ENCODE results near the gene DNAJB6. TPM values are rescaled to one million over a fixed set of nuclear protein-coding genes. Genes with fewer than 3 reads are reported as not detected.

DNAJB6 gene
- total RNA-seq, 1 donor from 2014 or later, result 126 TPM

DNA sequence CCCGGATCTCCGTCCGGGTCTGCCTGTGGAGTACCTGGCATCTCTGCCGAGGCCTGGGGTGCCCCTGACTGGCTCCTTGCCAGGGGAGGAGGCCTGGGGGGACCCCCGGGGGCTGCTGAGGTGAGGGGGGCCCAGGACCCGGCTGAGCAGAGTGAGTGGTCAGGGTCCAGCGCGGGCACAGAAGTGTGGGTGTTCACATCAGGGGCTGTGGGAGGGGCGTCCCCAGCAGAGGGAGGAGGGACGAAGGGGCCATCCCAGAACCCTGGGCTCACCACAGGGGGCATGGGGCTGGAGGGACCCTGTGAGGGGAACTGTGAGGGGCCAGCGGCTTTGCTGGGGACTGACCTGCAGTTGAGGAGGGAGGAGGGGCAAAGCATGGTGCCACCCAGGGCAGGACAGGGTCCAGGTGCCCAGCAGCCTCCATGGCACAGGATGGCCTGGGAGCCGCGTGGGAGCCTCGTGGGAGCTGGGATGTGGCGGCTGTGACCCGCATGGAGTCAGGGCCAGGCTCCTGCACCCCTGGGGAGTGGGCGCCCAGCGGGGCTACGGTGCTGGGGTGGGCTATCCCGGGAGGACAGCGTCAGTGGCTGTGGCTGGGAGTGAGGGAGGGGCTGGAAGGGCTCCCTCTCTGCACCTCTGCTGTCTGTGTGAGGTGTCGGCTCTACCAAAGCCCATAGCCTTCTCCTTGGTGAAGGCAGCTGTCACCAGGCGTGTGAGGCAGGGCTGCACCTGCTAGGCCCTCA, 91.2 kb downstream of the DNAJB6 start:
- Histone ChIP-seq H3K4me3 (ENCODE audit: low read depth, low read length) (no peak overlapping the region), H3K27me3 (ENCODE audit: control insufficient read depth, insufficient read depth, low read length) (peaks cover 7% of the 10 kb centered on the region), H3K36me3 (ENCODE audit: control insufficient read depth, insufficient read depth, low read length) (no peaks in the 10 kb centered on the region)
- DNase-seq (ENCODE audit: low read depth), result no peak
- TF ChIP-seq CTCF (IDR thresholded peaks at IDR 0.05; ENCODE audit: insufficient read depth, low read length, poor library complexity, severe bottlenecking), result no peak

- no peak overlapping the region for H3K4me3 ChIP-seq (ENCODE audit: low read depth, low read length)
- no peak for TF ChIP-seq CTCF (IDR thresholded peaks at IDR 0.05; ENCODE audit: insufficient read depth, low read length, poor library complexity, severe bottlenecking)
- DNase-seq (ENCODE audit: low read depth), result no peak
- H3K27me3 ChIP-seq (ENCODE audit: control insufficient read depth, insufficient read depth, low read length), result peaks cover 7% of the 10 kb centered on the region
- H3K36me3 ChIP-seq (ENCODE audit: control insufficient read depth, insufficient read depth, low read length), result no peaks in the 10 kb centered on the region
Measured at GRCh38 chr7:157428554-157428945, 91.7 kb downstream of the DNAJB6 start.

DNA sequence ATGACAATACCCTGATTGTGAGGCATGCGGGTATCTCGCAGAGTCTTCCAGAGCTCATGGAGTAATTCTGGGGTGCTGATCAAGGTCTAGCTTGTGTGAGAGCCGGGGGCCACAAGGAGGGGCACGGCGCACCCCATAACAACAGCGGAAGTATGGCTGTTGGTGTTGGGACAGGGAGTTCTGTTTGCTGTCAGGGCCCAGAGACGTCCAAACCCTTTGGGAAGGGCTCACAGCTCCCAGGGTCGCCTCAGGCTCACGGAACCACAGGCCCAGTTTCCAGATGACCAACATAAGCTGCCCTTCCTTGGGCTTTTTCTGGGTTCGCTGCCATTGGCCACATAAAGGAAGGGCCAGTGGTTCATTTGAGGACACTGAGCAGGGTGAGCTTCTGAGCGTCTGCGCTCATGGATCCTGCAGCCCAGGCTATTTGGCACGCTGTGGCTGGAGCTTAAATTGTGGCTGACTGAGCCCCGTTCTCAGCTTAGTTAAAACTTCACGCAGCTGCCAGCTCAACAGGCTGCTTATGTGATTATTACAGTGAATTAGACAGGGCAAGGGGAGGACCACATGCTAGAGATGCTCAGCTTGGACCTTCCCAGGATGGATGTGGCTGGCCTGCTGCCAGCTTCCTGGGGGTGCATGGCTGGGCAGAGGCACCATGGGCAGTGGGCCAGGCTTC, 92.3 kb downstream of the DNAJB6 start:
- H3K4me3 ChIP-seq (ENCODE audit: low read depth, low read length), result no peak overlapping the region
- no peak for TF ChIP-seq CTCF (IDR thresholded peaks at IDR 0.05; ENCODE audit: insufficient read depth, low read length, poor library complexity, severe bottlenecking)
- DNase-seq (ENCODE audit: low read depth), result no peak
- no peaks in the 10 kb centered on the region for H3K36me3 ChIP-seq (ENCODE audit: control insufficient read depth, insufficient read depth, low read length)
- H3K27me3 ChIP-seq (ENCODE audit: control insufficient read depth, insufficient read depth, low read length), result peaks cover 7% of the 10 kb centered on the region

GRCh38 chr7:157429680-157430224, 92.9 kb downstream of the DNAJB6 start:
- no peak for DNase-seq (ENCODE audit: low read depth)
- TF ChIP-seq CTCF (IDR thresholded peaks at IDR 0.05; ENCODE audit: insufficient read depth, low read length, poor library complexity, severe bottlenecking), result no peak
- no peaks in the 10 kb centered on the region for H3K36me3 ChIP-seq (ENCODE audit: control insufficient read depth, insufficient read depth, low read length)
- peaks cover 7% of the 10 kb centered on the region for H3K27me3 ChIP-seq (ENCODE audit: control insufficient read depth, insufficient read depth, low read length)
- H3K4me3 ChIP-seq (ENCODE audit: low read depth, low read length), result no peak overlapping the region

DNA sequence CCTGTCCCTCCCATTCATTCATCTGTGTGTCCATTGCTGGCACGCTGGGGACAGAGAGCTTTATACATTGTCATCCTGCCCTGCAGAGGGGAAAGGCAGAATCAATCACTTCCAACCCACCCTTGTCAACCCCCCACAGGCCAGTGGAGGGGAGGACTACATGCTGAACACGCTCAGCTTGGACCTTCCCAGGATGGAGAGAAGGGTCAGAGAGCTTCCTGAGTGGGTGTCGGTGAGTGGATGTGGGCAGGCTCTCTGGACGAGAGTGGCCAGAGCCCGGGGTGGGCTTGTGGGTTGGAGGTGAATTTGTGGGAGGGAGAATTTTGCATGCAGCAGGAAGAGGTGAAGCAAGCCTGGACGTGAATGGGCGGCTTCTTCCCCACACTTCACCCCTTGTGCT, 93.9 kb downstream of the DNAJB6 start:
- Histone ChIP-seq H3K36me3 (ENCODE audit: control insufficient read depth, insufficient read depth, low read length) (no peaks in the 10 kb centered on the region), H3K4me3 (ENCODE audit: low read depth, low read length) (no peak overlapping the region), H3K27me3 (ENCODE audit: control insufficient read depth, insufficient read depth, low read length) (peaks cover 7% of the 10 kb centered on the region)
- DNase-seq (ENCODE audit: low read depth), result no peak
- no peak for TF ChIP-seq CTCF (IDR thresholded peaks at IDR 0.05; ENCODE audit: insufficient read depth, low read length, poor library complexity, severe bottlenecking)

Data from kidney epithelial cell (primary cell).